K562 (cell line): Measurements from ENCODE around the gene WDR86. TPM values are rescaled to one million over a fixed set of nuclear protein-coding genes. Genes with fewer than 3 reads are reported as not detected.

Experiments used
- ARID4B ChIP-seq: sonication (generic); formaldehyde crosslinking; IDR thresholded peaks from 2 replicates; pipeline ENCODE4 v1.8.0; 2022; ENCODE audit warnings: mild to moderate bottlenecking, missing genetic modification reagents
- BHLHE40 ChIP-seq: IDR thresholded peaks from 2 replicates; pipeline ENCODE4 v1.6.1; 2011; ENCODE audit warnings: low read length, improper control_type of control experiment
- CC2D1A ChIP-seq: fragments of 450-650 bp; IDR thresholded peaks from 2 replicates; pipeline ENCODE4 v1.6.1; 2017; ENCODE audit warnings: mild to moderate bottlenecking
- E2F6 ChIP-seq, 2 experiments: IDR thresholded peaks; 2 replicates each; pipeline ENCODE4 v1.6.1; 2011; ENCODE audit warnings: borderline replicate concordance in 1 of 2, control low read depth in 1 of 2, low read depth in 1 of 2, low read length in 1 of 2, mild to moderate bottlenecking in 1 of 2, mixed read lengths in 1 of 2, moderate library complexity in 1 of 2; ENCODE audit not compliant: insufficient read depth in 1 of 2, insufficient read length in 1 of 2, poor library complexity in 1 of 2, severe bottlenecking in 1 of 2; ENCODE audit errors: extremely low read depth in 1 of 2
- EZH2 ChIP-seq: IDR thresholded peaks from 2 replicates; pipeline ENCODE4 v1.6.1; 2012; ENCODE audit warnings: low read depth, mild to moderate bottlenecking, inconsistent platforms, low read length, borderline replicate concordance
- HMG20B ChIP-seq: fragments of 250-450 bp; sonication (Bioruptor Pico); IDR thresholded peaks from 2 replicates; pipeline ENCODE4 v1.5.0; 2021; ENCODE audit warnings: mild to moderate bottlenecking
- HMGN3 ChIP-seq: IDR thresholded peaks from 2 replicates; pipeline ENCODE4 v1.6.1; 2011; ENCODE audit warnings: borderline replicate concordance, low read depth, mild to moderate bottlenecking, mixed read lengths, low read length; ENCODE audit not compliant: insufficient read length; ENCODE audit errors: extremely low read depth
- HOXB6 ChIP-seq: fragments of 250-450 bp; sonication (Bioruptor Pico); IDR thresholded peaks from 2 replicates; pipeline ENCODE4 v1.5.1; 2022; ENCODE audit warnings: mild to moderate bottlenecking, borderline replicate concordance
- IFI16 ChIP-seq: fragments of 250-450 bp; sonication (Bioruptor Pico); IDR thresholded peaks from 2 replicates; pipeline ENCODE4 v2.1.2; 2022; ENCODE audit warnings: mild to moderate bottlenecking, inconsistent platforms
- IRF9 ChIP-seq: fragments of 450-650 bp; IDR thresholded peaks from 2 replicates; pipeline ENCODE4 v1.6.1; 2016; ENCODE audit warnings: missing biosample characterization, missing genetic modification characterization
- MLLT1 ChIP-seq, 2 experiments: fragments of 450-650 bp; IDR thresholded peaks; 2 replicates each; pipeline ENCODE4 v1.6.1; 2016
- MTA2 ChIP-seq: fragments of 450-650 bp; IDR thresholded peaks from 2 replicates; pipeline ENCODE4 v1.6.1; 2016; ENCODE audit warnings: low read depth
- NFRKB ChIP-seq: fragments of 450-650 bp; IDR thresholded peaks from 2 replicates; pipeline ENCODE4 v1.6.1; 2016; ENCODE audit warnings: low read depth
- PURB ChIP-seq: sonication (generic); formaldehyde crosslinking; IDR thresholded peaks from 2 replicates; pipeline ENCODE4 v1.9.0; 2021; ENCODE audit warnings: low read depth, mild to moderate bottlenecking, missing genetic modification reagents
- STAG1 ChIP-seq: sonication (generic); formaldehyde crosslinking; IDR thresholded peaks from 2 replicates; pipeline ENCODE4 v1.5.0; 2020; ENCODE audit warnings: missing genetic modification reagents, borderline replicate concordance
- XRCC5 ChIP-seq: fragments of 200-400 bp; formaldehyde crosslinking; IDR thresholded peaks from 2 replicates; pipeline ENCODE4 v1.6.1; 2017; ENCODE audit warnings: low read depth, mild to moderate bottlenecking, low read length
- ZFP1 ChIP-seq: fragments of 450-650 bp; formaldehyde crosslinking; IDR thresholded peaks from 2 replicates; pipeline ENCODE4 v1.4.0; 2020; ENCODE audit warnings: mild to moderate bottlenecking, mixed read lengths
- ZNF121 ChIP-seq: sonication (generic); formaldehyde crosslinking; conservative IDR thresholded peaks from 2 replicates; pipeline ENCODE4 v1.8.0; 2022; ENCODE audit warnings: missing genetic modification reagents
- ZNF146 ChIP-seq: IDR thresholded peaks from one replicate; pipeline ENCODE4 v1.6.1; 2018; ENCODE audit warnings: missing compliant biosample characterization; ENCODE audit not compliant: unreplicated experiment
- ZNF384 ChIP-seq: IDR thresholded peaks from 2 replicates; pipeline ENCODE4 v1.6.1; 2012; ENCODE audit warnings: low read depth, low read length, improper control_type of control experiment
- ZNF57 ChIP-seq: fragments of 450-650 bp; formaldehyde crosslinking; IDR thresholded peaks from 2 replicates; pipeline ENCODE4 v1.4.0; 2020; ENCODE audit warnings: mild to moderate bottlenecking, moderate library complexity
- polyA plus RNA-seq, 8 experiments: library from polyadenylated mRNA; depleted of rRNA in 4 of 8; stranded (reverse) in 5 of 8; unstranded in 3 of 8; fragments of >200 nt; fragmentation: Nextera tagmentation in 2 of 8; fragmentation: Illumina TruSeq in 1 of 8; extraction: Ambion mirVana in 2 of 8; extraction: Trizol in 1 of 8; gene quantifications; 2 replicates each; pipeline versions ENCODE4 v1.2.1 to v1.2.3, GENCODE V29; 2011 to 2014; ENCODE audit warnings: inconsistent platforms in 1 of 8, missing spikeins in 1 of 8
- total RNA-seq, 7 experiments: library from RNA; depleted of rRNA in 6 of 7; stranded (reverse); fragments of >200 nt in 6 of 7; fragmentation: Illumina TruSeq in 2 of 7; extraction: Trizol in 2 of 7; gene quantifications; 2 replicates each; pipeline versions ENCODE4 v1.2.1 to v1.2.3, GENCODE V29; 2011 to 2021; ENCODE audit warnings: low replicate concordance in 1 of 7

Gene WDR86
- total and polyA plus RNA-seq, 9 of the 15 experiments (the other 6 are each of a cell fraction or from before 2014, with no cell fraction given) = 0.24 TPM; not detected in 8

GRCh38 chr7:151349507-151349853 is 60.4 kb downstream of the WDR86 start (continued):
- no peak for TF ChIP-seq ARID4B (CRISPR knock-in tag)
- no peak for TF ChIP-seq STAG1 (CRISPR knock-in tag)
- no peak for TF ChIP-seq CC2D1A
- no peak for TF ChIP-seq IFI16 (CRISPR knock-in tag)
- no peak for TF ChIP-seq ZNF121
- TF ChIP-seq EZH2 = no peak
- TF ChIP-seq ZNF57 = no peak
- TF ChIP-seq PURB (CRISPR knock-in tag) = no peak
- TF ChIP-seq HMG20B (CRISPR knock-in tag) = no peak
- no peak for TF ChIP-seq ZNF146
- TF ChIP-seq E2F6 (IDR thresholded peaks at IDR 0.05; ENCODE audit: borderline replicate concordance in 1 of 2, extremely low read depth in 1 of 2, insufficient read depth in 1 of 2, insufficient read length in 1 of 2, low read depth in 1 of 2, low read length in 1 of 2, poor library complexity in 1 of 2, severe bottlenecking in 1 of 2) = no peak
- no peak for TF ChIP-seq ZNF384
- 0 out of 2 replicates have a peak, but pooled peaks have one; percentile 43 for TF ChIP-seq IRF9 (tag)
- 0 out of 4 replicates have a peak, but pooled peaks of 1 of the 2 experiments have one; percentile 39 for TF ChIP-seq MLLT1 (IDR thresholded peaks at IDR 0.05)
- peak; percentile 20; the same call in 1 of the 2 replicates for TF ChIP-seq BHLHE40
- TF ChIP-seq HOXB6 = no peak
- TF ChIP-seq ZFP1 (CRISPR knock-in tag) = no peak
- TF ChIP-seq HMGN3 = no peak
- no peak for TF ChIP-seq XRCC5
- no peak for TF ChIP-seq NFRKB
- no peak; the same call in 1 of the 2 replicates for TF ChIP-seq MTA2
